Neural progenitor cell (in vitro differentiated cells): ENCODE results near the gene PDE1A.

Experiments used
- EZH2 ChIP-seq: fragments of 200-600 bp; sonication (generic); IDR thresholded peaks from 2 replicates; pipeline ENCODE4 v1.6.1; 2017; ENCODE audit warnings: antibody characterized with exemption, mild to moderate bottlenecking, moderate library complexity
- EZH2phosphoT487 ChIP-seq: fragments of 200-600 bp; sonication (generic); IDR thresholded peaks from 2 replicates; pipeline ENCODE4 v1.6.1; 2017; ENCODE audit warnings: antibody characterized with exemption
- TF ChIP-seq, protein P1 (sequence below): fragments of 200-600 bp; sonication (generic); IDR thresholded peaks from 2 replicates; pipeline ENCODE4 v1.5.1; 2017; ENCODE audit warnings: antibody characterized with exemption, mild to moderate bottlenecking

DNA sequence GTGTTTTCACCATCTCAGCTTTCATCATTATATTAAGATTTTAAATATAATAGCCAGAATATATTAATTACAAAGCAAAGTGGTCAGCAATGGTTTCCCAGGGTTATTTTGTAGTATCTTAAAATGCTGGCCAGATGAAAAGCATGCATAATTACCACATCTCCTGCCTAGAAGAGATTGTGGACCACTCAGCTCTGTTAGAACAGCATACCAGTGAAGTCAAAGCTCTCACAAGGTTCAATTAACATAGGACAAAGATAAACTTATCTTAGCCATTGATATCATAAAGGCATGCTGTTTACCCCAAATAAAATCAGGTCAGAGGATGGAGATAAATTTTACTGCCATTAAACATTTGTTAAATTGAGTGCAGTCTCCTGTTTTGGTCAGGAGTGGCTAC, 19.3 kb upstream of the PDE1A start:
- no peak for TF ChIP-seq EZH2
- TF ChIP-seq, protein P1, sequence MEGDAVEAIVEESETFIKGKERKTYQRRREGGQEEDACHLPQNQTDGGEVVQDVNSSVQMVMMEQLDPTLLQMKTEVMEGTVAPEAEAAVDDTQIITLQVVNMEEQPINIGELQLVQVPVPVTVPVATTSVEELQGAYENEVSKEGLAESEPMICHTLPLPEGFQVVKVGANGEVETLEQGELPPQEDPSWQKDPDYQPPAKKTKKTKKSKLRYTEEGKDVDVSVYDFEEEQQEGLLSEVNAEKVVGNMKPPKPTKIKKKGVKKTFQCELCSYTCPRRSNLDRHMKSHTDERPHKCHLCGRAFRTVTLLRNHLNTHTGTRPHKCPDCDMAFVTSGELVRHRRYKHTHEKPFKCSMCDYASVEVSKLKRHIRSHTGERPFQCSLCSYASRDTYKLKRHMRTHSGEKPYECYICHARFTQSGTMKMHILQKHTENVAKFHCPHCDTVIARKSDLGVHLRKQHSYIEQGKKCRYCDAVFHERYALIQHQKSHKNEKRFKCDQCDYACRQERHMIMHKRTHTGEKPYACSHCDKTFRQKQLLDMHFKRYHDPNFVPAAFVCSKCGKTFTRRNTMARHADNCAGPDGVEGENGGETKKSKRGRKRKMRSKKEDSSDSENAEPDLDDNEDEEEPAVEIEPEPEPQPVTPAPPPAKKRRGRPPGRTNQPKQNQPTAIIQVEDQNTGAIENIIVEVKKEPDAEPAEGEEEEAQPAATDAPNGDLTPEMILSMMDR: no peak
- no peak for TF ChIP-seq EZH2phosphoT487
